Trophoblast cell (in vitro differentiated cells and primary cell): ENCODE data around the gene AHCYL2.

Experiments
- DNase-seq, 2 donors: peaks; one replicate each; pipeline ENCODE4 v3.0.0-alpha.2; 2016
- H2AFZ ChIP-seq: 2 replicates; pipeline ENCODE4 v1.6.1; 2013; ENCODE audit warnings: low read length, moderate library complexity, mild to moderate bottlenecking; ENCODE audit not compliant: insufficient read depth, poor library complexity
- H2AK5ac ChIP-seq: 2 replicates; pipeline ENCODE4 v1.6.1; 2013; ENCODE audit warnings: mild to moderate bottlenecking, low read length
- H2BK120ac ChIP-seq: 2 replicates; pipeline ENCODE4 v1.6.1; 2013; ENCODE audit warnings: low read length, mild to moderate bottlenecking, moderate library complexity; ENCODE audit not compliant: insufficient read depth, poor library complexity
- H2BK12ac ChIP-seq: 2 replicates; pipeline ENCODE4 v1.6.1; 2013; ENCODE audit warnings: mild to moderate bottlenecking, low read length, moderate library complexity
- H2BK5ac ChIP-seq: 2 replicates; pipeline ENCODE4 v1.6.1; 2013; ENCODE audit warnings: low read length, low read depth, moderate library complexity, mild to moderate bottlenecking; ENCODE audit not compliant: poor library complexity
- H3K14ac ChIP-seq: 2 replicates; pipeline ENCODE4 v1.6.1; 2013; ENCODE audit warnings: mild to moderate bottlenecking, low read length
- H3K18ac ChIP-seq: 2 replicates; pipeline ENCODE4 v1.6.1; 2013; ENCODE audit warnings: mild to moderate bottlenecking, low read length
- H3K23ac ChIP-seq: 2 replicates; pipeline ENCODE4 v1.6.1; 2013; ENCODE audit warnings: low read length
- H3K27ac ChIP-seq: 2 replicates; pipeline ENCODE4 v1.5.1; 2013; ENCODE audit warnings: low read depth, mild to moderate bottlenecking, inconsistent platforms, low read length, moderate library complexity
- H3K27me3 ChIP-seq: 2 replicates; pipeline ENCODE4 v1.6.1; 2013; ENCODE audit warnings: inconsistent platforms, mild to moderate bottlenecking, low read length, moderate library complexity; ENCODE audit not compliant: insufficient read depth
- H3K36me3 ChIP-seq, 2 experiments: 1 replicate in 1 of 2; 2 replicates in 1 of 2; pipeline ENCODE4 v1.6.1; 2013; ENCODE audit warnings: low read length in 2 of 2, mild to moderate bottlenecking in 2 of 2, moderate library complexity in 1 of 2; ENCODE audit not compliant: insufficient read depth in 2 of 2, control insufficient read depth in 1 of 2
- H3K4ac ChIP-seq: 2 replicates; pipeline ENCODE4 v1.6.1; 2013; ENCODE audit warnings: low read depth, mild to moderate bottlenecking, low read length, moderate library complexity
- H3K4me1 ChIP-seq, 2 experiments: 1 replicate in 1 of 2; 2 replicates in 1 of 2; pipeline ENCODE4 v1.6.1; 2013; ENCODE audit warnings: low read length in 2 of 2, mild to moderate bottlenecking in 2 of 2, moderate library complexity in 1 of 2; ENCODE audit not compliant: insufficient read depth in 2 of 2, control insufficient read depth in 1 of 2
- H3K4me2 ChIP-seq: 2 replicates; pipeline ENCODE4 v1.6.1; 2013; ENCODE audit warnings: inconsistent platforms, mild to moderate bottlenecking, low read length, moderate library complexity
- H3K4me3 ChIP-seq: 2 replicates; pipeline ENCODE4 v1.5.1; 2013; ENCODE audit warnings: mild to moderate bottlenecking, low read depth, low read length, inconsistent platforms
- H3K79me1 ChIP-seq: one replicate; pipeline ENCODE4 v1.6.1; 2013; ENCODE audit warnings: low read length
- H3K79me2 ChIP-seq: 2 replicates; pipeline ENCODE4 v1.6.1; 2013; ENCODE audit warnings: low read length, mild to moderate bottlenecking; ENCODE audit not compliant: control insufficient read depth, insufficient read depth, poor library complexity
- H3K9ac ChIP-seq: 2 replicates; pipeline ENCODE4 v1.6.1; 2013; ENCODE audit warnings: mild to moderate bottlenecking, low read length
- H3K9me3 ChIP-seq: 2 replicates; pipeline ENCODE4 v1.6.1; 2013; ENCODE audit warnings: low read depth, mild to moderate bottlenecking, control low read depth, inconsistent platforms, low read length; ENCODE audit not compliant: insufficient read depth
- H4K12ac ChIP-seq: 2 replicates; pipeline ENCODE4 v1.6.1; 2013; ENCODE audit warnings: low read depth, mild to moderate bottlenecking, low read length, moderate library complexity
- H4K8ac ChIP-seq: 2 replicates; pipeline ENCODE4 v1.6.1; 2013; ENCODE audit warnings: low read depth, mild to moderate bottlenecking, low read length, moderate library complexity
- H4K91ac ChIP-seq: one replicate; pipeline ENCODE4 v1.6.1; 2013; ENCODE audit warnings: low read depth, mild to moderate bottlenecking, low read length, moderate library complexity
- WGBS: extraction: QIAGEN DNeasy Blood & Tissue Kit; methylation state at CpG from one replicate; pipeline ENCODE4 v1.1.7; 2013; ENCODE audit warnings: missing lambda C conversion rate; ENCODE audit not compliant: insufficient read length, insufficient coverage; ENCODE audit errors: extremely low coverage; 5-methylcytosine and 5-hydroxymethylcytosine counted together

Gene AHCYL2

GRCh38 chr7:129222064-129222463 lies 2.8 kb upstream of the AHCYL2 start:
- H3K27ac ChIP-seq, result no peak overlapping the region
- H3K4me2 ChIP-seq, result no peak overlapping the region
- peaks cover 2% of the 10 kb centered on the region for H3K79me1 ChIP-seq
- H4K12ac ChIP-seq, result no peak overlapping the region
- H3K4me1 ChIP-seq, result no peaks in the 10 kb centered on the region
- H3K9me3 ChIP-seq, result no peaks in the 10 kb centered on the region
- H3K18ac ChIP-seq, result no peak overlapping the region
- H3K4ac ChIP-seq, result no peak overlapping the region
- no peak overlapping the region for H3K9ac ChIP-seq
- H3K27me3 ChIP-seq, result no peaks in the 10 kb centered on the region
- no peak overlapping the region for H4K8ac ChIP-seq
- WGBS, result no CpG with 5 or more reads among the region's 4 CpGs
- H2AK5ac ChIP-seq, result no peak overlapping the region
- no peaks in the 10 kb centered on the region for H3K36me3 ChIP-seq
- H2BK5ac ChIP-seq, result no peak overlapping the region
- H3K23ac ChIP-seq, result no peak overlapping the region
- H4K91ac ChIP-seq, result no peak overlapping the region
- H3K4me3 ChIP-seq, result no peak overlapping the region
- no peak overlapping the region for H2BK120ac ChIP-seq
- H2AFZ ChIP-seq, result no peak overlapping the region
- H3K79me2 ChIP-seq, result peaks cover 1% of the 10 kb centered on the region
- no peak overlapping the region for H3K14ac ChIP-seq
- H2BK12ac ChIP-seq, result no peak overlapping the region
- no peak for DNase-seq

DNA sequence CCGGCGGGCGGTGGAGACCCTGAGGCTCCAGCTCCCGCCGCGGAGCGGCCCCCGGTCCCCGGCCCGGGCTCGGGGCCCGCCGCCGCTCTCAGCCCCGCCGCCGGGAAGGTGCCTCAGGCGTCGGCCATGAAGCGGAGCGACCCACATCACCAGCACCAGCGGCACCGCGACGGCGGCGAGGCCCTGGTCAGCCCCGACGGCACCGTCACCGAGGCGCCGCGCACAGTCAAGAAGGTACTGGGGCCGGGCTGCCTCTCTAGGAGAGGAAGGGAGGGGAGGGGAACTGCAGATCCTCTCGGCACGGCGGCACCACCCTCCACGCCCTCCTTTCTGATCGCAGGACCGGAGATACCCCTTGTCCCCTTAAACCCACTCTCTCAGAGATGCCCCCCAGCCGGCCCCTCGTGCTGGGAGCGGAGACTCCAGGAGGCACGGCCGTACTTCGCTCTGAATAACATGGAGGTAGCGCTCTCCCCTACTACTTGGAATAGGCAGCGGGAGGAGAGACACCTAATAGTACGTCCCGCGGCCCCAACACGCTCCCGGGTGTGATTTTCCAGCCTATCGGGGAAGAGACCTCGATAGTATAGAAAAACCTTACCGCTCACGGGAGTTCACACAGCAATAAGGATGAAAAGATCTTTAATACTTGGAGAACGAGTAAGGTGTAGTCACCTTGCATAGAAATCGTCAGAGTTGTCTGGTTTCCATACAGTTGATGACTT lies 538 bp downstream of the AHCYL2 start:
- no peaks in the 10 kb centered on the region for H3K36me3 ChIP-seq
- H3K4me3 ChIP-seq, result peak overlapping the region; percentile 93
- peak overlapping the region; percentile 92 for H3K4me2 ChIP-seq
- no CpG with 5 or more reads among the region's 60 CpGs for WGBS
- H2AFZ ChIP-seq, result peak overlapping the region; percentile 48
- H3K4ac ChIP-seq, result no peak overlapping the region
- no peaks in the 10 kb centered on the region for H3K27me3 ChIP-seq
- H3K27ac ChIP-seq, result peak overlapping the region; percentile 35
- H4K8ac ChIP-seq, result no peak overlapping the region
- no peak overlapping the region for H2BK120ac ChIP-seq
- H2AK5ac ChIP-seq, result no peak overlapping the region
- no peak overlapping the region for H3K14ac ChIP-seq
- no peaks in the 10 kb centered on the region for H3K4me1 ChIP-seq
- H2BK12ac ChIP-seq, result no peak overlapping the region
- peaks cover 1% of the 10 kb centered on the region for H3K79me2 ChIP-seq
- no peak overlapping the region for H2BK5ac ChIP-seq
- peaks cover 2% of the 10 kb centered on the region for H3K79me1 ChIP-seq
- H3K9ac ChIP-seq, result peak overlapping the region; percentile 60
- H4K12ac ChIP-seq, result no peak overlapping the region
- no peak overlapping the region for H4K91ac ChIP-seq
- DNase-seq, result peak; percentile 40 to 60
- no peak overlapping the region for H3K23ac ChIP-seq
- H3K9me3 ChIP-seq, result no peaks in the 10 kb centered on the region
- no peak overlapping the region for H3K18ac ChIP-seq

DNA sequence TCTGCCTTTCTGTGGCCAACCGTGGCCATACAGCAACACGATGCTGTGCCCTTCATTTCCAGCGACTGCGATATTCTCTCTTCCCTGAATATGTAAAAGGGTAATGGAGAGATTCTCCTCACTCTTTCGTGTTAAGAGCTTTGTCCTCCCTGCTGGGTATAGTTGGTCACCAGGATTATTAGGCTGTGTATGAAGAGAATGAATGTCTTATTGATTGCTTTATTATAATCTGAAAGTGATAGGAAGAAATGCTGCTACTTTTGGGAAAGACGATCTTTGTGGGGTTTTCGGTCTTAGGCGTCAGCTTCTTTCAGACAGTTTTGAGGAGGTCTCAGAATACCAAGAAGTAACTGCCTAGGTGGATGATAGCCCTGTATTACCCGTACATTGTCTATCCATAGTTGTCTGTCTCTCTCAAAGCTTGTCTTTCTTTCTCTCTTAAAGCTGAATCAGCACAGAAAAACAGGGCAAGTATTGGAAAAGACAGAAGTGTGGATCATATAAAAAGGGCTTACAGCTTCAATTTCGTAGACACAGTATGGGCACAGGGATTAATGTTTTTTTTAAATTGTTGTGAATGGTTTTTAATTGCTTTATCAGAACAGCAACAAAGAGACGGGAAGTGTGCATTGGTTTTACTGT lies 1.2 kb downstream of the AHCYL2 start:
- Histone ChIP-seq H2BK12ac (no peak overlapping the region), H4K12ac (no peak overlapping the region), H3K27ac (no peak overlapping the region), H2AK5ac (no peak overlapping the region), H2AFZ (no peak overlapping the region), H3K9me3 (no peaks in the 10 kb centered on the region), H3K14ac (no peak overlapping the region), H3K4me1 (no peaks in the 10 kb centered on the region), H3K4me3 (no peak overlapping the region), H3K79me2 (peaks cover 1% of the 10 kb centered on the region), H3K79me1 (peaks cover 2% of the 10 kb centered on the region), H3K4ac (no peak overlapping the region), H3K4me2 (peak overlapping the region; percentile 92), H3K36me3 (no peaks in the 10 kb centered on the region), H3K27me3 (no peaks in the 10 kb centered on the region), H2BK5ac (no peak overlapping the region), H3K9ac (no peak overlapping the region), H4K8ac (no peak overlapping the region), H2BK120ac (no peak overlapping the region), H3K23ac (no peak overlapping the region), H3K18ac (no peak overlapping the region), H4K91ac (no peak overlapping the region)
- DNase-seq, result no peak
- no CpG with 5 or more reads among the region's 11 CpGs for WGBS

DNA sequence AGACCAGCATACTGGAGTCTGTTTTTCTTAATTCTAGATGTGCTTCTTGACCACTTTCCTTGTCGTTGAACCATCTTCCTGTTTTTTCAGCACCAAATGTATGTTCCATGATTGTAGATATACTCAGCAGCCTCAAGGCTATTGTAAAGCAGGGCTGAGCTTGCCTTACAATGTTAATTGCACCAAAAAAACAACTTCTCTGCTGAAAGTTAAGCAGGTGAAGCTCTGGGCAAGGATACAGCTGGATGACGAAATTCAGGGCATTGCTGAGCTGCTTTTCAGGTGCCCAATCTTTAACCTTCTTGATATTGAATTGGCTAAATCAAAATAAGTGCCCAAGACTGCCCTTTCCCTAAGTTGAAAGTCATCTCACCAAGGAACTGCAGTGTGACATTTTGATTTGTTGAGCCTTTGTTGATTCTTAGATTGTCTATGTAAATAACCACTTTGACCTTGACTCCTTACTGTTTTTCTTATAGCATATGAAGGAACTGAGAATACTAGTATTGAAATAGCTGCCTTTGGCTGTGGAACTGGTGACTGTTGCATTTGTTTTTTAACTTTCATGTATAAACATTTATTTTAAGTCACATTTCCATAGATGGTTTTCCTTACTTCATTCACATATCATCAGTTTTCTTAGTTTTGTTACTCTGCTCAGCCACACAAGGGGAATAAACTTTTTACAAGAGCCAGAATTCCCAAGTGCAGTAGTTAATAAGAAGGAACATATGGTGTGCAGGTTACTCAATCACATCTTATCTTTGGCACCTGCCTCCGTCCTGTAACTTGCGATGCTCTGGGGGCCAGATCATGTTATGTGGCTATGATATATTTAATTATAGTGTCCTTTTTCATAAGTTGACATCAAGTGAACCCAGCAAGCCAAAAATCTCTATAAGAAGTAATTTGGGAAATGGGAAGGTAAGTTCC lies 3.1 kb downstream of the AHCYL2 start:
- WGBS, result no CpG with 5 or more reads among the region's 4 CpGs
- no peak overlapping the region for H2BK12ac ChIP-seq

More for the DNA sequence above, 3.1 kb downstream of the AHCYL2 start:
- H3K27ac ChIP-seq, result no peak overlapping the region
- no peak overlapping the region for H4K12ac ChIP-seq
- H3K14ac ChIP-seq, result no peak overlapping the region
- H3K36me3 ChIP-seq, result peaks cover 0 to 2% of the 10 kb centered on the region in 2 experiments
- no peak overlapping the region for H3K4me3 ChIP-seq
- H3K9me3 ChIP-seq, result no peaks in the 10 kb centered on the region
- no peaks in the 10 kb centered on the region for H3K4me1 ChIP-seq
- H3K27me3 ChIP-seq, result no peaks in the 10 kb centered on the region
- H3K79me1 ChIP-seq, result peaks cover 2% of the 10 kb centered on the region
- no peak overlapping the region for H2AFZ ChIP-seq
- H3K18ac ChIP-seq, result no peak overlapping the region
- DNase-seq, result no peak
- no peak overlapping the region for H3K4me2 ChIP-seq
- no peak overlapping the region for H4K91ac ChIP-seq
- H2AK5ac ChIP-seq, result no peak overlapping the region
- H3K9ac ChIP-seq, result no peak overlapping the region
- no peak overlapping the region for H2BK5ac ChIP-seq
- peaks cover 1% of the 10 kb centered on the region for H3K79me2 ChIP-seq
- no peak overlapping the region for H3K4ac ChIP-seq
- H3K23ac ChIP-seq, result no peak overlapping the region
- H4K8ac ChIP-seq, result no peak overlapping the region
- H2BK120ac ChIP-seq, result no peak overlapping the region
